HFF-Myc (cell line): ENCODE measurements around the gene GRHL3.
"Not testable (repeated sequence)": the region's sequence is repeated elsewhere in the genome, so short reads cannot be mapped to it uniquely, and the experiment has no call there.

ENCODE experiments used
- DNase-seq: peaks from one replicate; pipeline ENCODE4 v3.0.0-alpha.2; 2011; ENCODE audit warnings: low read depth; ENCODE audit errors: extremely low read depth
- H3K4me3 ChIP-seq: replicated peaks from 2 replicates; pipeline ENCODE4 v1.5.1; 2011; ENCODE audit warnings: low read depth, mild to moderate bottlenecking, control low read depth, low read length
- CTCF ChIP-seq: IDR thresholded peaks from 2 replicates; pipeline ENCODE4 v1.5.1; 2012; ENCODE audit warnings: mild to moderate bottlenecking, low read depth, low read length, control low read depth; ENCODE audit errors: missing control alignments

The GRHL3 gene

DNA sequence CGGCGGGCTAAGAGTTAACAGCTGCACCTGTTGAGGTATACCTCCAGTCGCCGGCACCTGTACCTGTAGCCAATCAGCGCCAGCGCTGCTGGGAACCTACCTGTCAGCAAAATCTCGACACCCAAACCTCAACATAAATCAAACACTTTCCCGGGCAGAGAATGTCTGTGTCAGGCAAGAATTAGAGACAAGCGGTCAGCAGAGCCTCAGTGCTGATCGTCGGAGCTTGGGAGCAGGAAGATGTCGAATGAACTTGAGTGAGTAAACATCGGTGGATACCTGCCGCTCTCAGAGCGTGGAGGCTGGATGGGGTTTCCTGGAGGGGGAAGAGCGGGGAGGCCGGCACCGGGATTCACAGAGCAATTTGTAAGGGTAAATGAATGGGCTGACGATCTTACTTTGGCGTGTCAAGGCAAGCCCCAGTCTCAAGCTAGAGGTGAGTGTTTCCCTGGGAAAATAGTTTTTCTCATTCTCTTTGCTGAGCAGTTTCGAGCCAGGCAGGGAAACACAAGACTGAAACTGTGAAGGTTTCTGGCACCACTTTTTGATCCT is at the start of gene GRHL3:
TSS of gene GRHL3 (plus strand) at position 46 of the 552 bp plus-strand sequence. CDS start at position 241, 195 bp downstream.
- no peak for DNase-seq
- no peak for TF ChIP-seq CTCF
- no peak within 1 kb of the TSS for H3K4me3 ChIP-seq

DNA sequence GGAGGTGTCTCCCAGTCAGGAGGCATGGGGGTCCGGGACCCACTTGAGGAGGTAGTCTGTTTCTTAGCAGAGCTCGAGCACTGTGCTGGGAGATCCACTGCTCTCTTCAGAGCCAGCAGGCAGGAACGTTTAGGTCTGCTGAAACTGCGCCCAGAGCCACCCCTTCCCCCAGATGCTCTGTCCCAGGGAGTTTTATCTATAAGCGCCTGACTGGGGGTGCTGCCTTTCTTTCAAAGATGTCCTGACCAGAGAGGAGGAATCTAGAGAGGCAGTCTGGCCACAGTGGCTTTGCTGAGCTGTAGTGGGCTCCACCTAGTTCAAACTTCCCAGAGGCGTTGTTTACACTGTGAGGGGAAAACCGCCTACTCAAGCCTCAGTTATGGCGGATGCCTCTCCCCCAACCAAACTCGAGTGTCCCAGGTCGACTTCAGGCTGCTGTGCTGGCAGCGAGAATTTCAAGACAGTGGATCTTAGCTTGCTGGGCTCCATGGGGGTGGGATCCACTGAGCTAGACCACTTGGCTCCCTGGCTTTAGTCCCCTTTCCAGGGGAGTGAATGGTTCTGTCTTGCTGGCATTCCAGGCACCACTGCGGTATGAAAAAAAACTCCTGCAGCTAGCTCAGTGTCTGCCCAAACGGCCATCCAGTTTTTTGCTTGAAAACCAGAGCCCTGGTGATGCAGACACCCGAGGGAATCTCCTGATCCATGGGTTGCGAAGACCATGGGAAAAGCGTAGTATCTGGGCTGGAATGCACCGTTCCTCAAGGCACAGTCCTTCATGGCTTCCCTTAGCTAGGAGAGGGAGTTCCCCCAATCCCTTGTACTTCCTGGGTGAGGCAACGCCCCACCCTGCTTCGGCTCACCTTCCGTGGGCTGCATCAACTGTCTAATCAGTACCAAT is 44.7 kb upstream of the GRHL3 start:
- not testable (repeated sequence) for H3K4me3 ChIP-seq, DNase-seq

GRCh38 chr1:24275104-24275410 is 44.1 kb upstream of the GRHL3 start:
- H3K4me3 ChIP-seq: no peak overlapping the region
- DNase-seq: no peak
- no peak for TF ChIP-seq CTCF

GRCh38 chr1:24275510-24275909 is 43.6 kb upstream of the GRHL3 start:
- no peak overlapping the region for H3K4me3 ChIP-seq
- no peak for TF ChIP-seq CTCF
- DNase-seq: peak; percentile 54

- no peak for TF ChIP-seq CTCF
- DNase-seq: no peak
- H3K4me3 ChIP-seq: no peak overlapping the region
Measured at GRCh38 chr1:24276791-24277190, 42.4 kb upstream of the GRHL3 start.

- no peak for DNase-seq
- no peak overlapping the region for H3K4me3 ChIP-seq
- TF ChIP-seq CTCF: no peak
Measured at GRCh38 chr1:24277420-24278169, 41.6 kb upstream of the GRHL3 start.

GRCh38 chr1:24278726-24279125 is 40.4 kb upstream of the GRHL3 start:
- DNase-seq: no peak
- H3K4me3 ChIP-seq: no peak overlapping the region
- TF ChIP-seq CTCF: no peak
